HG02610 (cell line): Measurements from ENCODE around the gene GPC6.
"Not testable (repeated sequence)": the region's sequence is repeated elsewhere in the genome, so short reads cannot be mapped to it uniquely, and the experiment has no call there.

ENCODE experiments used
- ATAC-seq: cut with Tn5 transposase; IDR thresholded peaks from one replicate; pipeline ENCODE4 v1.9.1; 2021; ENCODE audit warnings: mild to moderate bottlenecking, moderate library complexity; ENCODE audit not compliant: unreplicated experiment

GPC6 gene

DNA sequence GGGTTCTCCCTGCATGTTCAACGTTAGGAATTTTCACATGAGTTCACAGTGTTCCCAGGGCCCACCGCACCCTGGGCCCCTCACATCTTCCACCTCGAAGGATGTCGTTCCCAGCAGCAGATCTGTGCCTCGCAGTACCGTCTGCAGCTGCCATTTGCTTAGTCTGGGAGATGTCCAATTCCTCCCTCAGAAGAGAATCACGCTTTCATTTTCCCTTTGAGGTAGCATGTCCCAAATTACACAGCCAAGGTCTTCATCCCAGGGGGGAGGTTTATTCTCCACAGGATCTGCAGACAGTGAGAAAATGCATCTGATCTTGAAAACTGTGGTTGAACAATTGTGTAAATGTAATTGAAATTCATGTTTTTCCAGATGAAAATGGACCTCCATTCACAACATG, 1102.7 kb downstream of the GPC6 start:
- ATAC-seq = no peak

DNA sequence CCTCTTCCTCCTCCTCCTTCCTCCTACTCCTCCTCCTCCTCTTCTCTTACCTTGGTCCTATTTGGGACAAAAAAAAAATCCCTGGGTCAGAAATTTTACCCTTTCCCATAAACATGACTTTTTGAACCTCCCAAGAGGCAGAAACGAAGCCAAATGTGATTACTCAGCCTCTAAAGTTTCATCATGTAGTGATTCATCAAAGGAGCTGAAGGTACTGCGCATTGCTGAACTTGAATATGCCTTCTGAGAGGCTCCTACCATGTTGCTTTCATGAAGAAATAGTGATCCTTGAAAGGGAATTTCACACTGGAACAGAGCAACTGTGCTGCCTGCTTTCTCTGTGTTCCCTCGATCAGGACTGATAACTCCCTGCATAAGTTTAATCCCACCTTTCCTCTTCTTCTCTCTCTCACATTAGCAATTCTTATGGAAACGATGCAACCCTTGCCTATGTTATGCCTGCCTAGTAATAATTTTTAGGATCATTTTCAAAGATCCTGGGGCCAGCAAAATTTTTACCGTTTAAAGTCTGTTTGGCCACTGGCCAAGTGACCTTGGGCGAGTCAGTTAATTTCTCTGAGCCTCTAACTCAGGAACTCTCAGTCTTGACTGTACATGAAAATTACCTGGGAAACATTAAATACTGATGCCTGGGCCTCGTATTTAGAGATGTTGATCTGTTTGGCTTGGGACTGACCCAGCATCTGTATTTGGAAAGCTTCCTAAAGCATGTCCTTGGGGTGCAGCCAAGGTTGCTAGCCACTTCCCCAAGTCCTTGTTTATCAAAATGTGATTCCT, 1103.3 kb downstream of the GPC6 start:
- no peak for ATAC-seq

DNA sequence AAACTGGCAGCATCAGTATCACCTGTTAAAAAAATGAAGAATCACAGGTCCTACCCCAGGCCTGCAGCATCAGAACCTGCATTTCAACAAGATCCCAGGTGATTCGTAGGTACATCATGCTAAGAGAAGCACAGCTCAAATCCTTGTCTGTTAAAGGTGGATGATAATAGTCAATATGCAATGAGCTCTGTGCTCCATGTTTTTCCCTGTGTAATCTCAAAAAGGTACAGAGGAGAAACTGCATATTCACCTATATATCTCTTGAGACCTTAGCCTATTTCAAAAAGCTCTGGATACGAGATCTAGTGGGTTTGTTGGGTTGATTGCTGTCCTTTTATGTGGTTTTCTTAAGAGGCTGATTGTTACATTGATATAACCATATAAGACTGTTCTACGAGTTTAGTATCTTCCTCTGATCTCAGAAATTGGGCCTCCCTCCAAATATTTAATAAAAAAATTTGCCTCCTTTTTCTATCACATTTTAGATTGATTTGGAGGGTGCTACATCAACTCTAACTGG, 1104.0 kb downstream of the GPC6 start:
- no peak for ATAC-seq

DNA sequence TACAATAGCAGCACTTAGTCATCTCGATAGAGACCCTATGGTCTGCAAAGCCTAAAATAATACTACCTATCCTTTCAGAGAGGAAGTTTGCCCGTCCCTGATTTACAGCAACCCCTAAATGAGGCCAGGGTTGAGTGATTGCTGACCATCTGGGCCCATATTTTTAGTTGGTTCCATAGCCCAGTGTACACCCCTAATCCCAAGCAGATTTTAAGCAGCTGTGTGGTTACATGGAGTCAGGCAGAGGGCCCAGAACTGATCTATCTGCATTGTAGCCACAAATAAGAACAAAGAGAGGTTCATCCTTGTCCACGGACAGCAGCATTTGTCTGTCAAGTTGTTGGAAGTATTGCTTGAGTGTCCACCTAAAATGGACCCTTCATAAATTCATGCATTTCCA, 1104.7 kb downstream of the GPC6 start:
- ATAC-seq = no peak

DNA sequence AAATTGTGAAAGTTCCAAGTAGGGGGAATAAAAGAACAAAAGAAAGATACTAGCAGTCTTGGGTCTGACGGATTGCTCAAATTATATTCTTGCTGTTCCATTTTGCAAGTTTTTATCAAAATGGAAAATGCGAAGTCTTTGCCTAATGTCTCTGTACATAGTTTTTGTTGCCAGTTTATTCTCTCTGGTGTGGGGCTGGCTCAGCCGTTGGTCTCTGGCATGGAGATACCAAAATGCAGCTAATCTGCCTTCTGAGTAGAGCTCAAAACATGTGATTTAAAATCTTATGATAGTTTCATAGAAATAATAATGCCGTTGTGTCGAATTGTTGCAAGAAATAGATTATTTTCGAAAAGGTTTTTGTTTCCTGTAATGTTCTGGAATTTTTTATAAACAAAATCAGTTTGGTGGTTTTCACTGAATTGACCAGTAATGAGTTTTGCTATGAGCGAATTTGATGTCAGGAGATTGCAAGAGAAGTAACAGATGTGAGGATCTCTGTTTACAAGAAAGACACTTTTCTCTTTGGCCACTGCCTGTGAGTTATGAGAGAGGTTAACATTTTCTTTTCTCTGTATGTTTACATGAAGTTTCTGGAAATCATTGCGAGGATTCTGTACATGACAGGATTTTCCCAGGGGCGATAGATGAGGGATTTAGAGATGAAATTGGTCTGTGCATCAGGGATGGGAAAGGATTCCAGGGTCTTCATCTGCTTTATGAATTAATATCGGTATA, 1105.9 kb downstream of the GPC6 start:
- ATAC-seq = no peak

DNA sequence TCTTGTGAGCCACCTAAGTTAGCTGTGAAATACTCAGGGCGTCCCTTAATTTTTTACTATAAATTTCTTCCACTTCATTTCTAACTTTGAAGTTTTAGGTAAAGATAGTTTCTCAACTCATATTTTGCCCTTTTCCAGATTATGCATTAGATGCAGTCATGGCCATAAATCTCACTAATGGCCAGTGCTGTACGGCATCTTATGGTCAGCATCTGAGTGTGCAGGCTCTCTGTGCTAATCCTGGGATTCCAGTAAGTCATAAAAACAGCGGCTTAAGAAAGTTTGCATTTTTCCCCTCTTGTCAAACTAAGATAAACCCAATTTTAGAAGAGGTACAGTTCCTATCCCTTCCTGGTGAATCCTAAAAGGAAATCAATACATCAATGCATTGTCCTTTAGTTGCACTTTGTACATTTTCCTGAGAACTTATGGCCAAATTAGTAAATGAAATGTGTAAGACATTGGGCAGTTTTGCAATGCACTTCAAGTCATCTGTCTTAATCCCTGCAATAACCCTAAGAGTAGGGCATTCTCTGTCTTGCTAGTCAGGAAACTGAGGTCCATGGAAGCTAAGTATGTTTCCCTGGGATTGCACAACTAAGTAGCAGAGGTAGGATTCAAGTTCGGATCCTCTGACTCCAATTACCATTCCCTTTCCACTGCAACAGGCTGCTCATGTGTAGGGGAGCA, 1106.7 kb downstream of the GPC6 start:
- no peak for ATAC-seq

DNA sequence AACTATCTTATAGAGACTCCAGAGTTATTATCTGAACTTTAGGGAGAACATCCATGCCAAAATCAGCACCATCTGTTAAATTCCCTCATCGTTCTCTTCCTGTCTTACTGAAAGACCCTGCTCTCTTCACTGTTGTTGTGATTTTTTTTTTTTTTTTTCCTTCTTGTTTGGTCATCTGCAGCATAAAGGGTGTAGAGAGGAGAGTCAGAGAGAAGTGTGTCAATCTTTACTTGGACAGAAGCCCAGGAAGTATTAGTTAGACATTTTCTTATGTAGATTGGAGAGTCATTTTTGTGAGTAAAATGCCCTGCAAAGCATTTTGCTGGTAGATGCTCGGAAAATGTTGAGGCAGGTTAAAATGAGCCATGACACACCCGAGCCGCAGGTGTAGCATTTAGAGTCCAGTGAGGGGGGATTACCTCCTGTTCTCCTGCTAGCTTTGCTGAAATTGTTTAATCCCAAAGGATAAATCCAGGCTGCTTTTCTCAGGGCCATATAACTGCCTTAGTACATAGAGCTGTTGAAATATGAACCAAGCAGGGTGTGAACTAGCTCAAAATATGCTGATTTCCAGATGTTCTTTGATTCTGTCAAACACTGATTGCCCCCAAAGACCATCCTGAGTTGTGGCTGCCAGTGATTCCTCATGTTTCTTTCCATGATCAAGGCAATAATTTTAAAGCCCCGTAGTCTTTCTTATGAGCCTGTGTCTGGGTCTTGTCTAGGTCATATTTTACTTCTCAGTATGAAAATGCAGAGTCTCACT, 1109.3 kb downstream of the GPC6 start:
- ATAC-seq = no peak

DNA sequence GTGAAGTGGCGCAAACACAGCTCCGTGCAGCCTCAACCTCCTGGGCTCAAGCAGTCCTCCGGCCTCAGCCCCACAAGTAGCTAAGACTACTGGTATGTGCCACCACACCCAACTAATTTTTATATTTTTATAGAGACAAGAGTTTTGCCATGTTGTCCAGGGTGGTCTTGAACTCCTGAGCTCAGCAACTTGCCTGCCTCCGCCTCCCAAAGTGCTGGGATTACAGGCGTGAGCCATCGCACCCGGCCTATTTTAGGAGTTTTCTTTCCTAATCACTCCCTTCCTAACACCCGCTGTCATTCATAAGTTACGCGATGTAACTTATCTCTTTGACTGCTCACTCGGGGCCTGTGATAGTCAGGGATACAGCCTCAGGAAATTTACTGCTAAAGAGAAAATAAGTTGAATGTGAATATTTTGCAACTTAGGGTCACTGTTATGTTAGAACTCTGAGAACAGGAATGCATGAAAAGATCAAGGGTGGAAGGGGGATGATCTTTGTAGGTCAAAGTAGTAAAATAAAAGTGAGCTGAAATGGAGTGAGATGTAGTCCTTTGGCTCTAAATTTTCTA, 1112.6 kb downstream of the GPC6 start:
- ATAC-seq = no peak

DNA sequence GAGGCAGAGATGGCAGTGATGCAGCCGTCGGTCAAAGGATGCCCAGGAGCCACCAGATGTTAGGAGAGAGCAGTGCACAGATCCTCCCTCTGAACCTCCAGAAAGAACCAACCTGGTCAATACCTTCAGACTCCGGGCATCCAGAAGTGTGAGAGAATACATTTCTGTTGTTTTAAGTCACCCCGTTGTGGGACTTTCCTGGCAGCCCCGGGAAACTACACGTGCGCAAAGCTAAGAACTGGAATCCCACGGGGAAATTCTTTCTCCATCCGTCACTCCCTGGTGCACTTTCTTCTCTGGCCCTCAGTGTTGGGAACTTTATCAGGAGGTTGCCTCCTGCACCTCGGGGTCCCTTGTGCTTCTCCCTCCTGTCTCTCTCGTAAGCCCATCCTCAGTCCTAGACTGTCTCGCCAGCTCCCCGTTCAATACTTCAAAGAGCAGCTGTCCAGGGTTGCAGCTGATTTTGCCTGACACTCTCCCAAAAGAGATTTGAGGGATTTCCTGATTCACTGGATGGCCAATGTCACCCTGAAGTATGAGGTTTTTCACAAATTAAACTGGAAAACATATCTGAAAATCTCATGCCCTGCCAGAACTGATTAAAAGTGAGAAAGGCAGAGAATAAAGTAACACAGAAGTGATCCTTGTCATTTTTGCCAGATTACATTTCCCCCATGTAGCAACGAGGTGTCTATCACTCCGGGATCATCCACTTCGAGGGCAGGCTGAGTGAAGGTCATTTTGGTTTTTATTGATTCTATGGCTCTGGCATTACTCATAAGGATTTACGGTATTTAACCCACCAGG, 1116.0 kb downstream of the GPC6 start:
- no peak for ATAC-seq

DNA sequence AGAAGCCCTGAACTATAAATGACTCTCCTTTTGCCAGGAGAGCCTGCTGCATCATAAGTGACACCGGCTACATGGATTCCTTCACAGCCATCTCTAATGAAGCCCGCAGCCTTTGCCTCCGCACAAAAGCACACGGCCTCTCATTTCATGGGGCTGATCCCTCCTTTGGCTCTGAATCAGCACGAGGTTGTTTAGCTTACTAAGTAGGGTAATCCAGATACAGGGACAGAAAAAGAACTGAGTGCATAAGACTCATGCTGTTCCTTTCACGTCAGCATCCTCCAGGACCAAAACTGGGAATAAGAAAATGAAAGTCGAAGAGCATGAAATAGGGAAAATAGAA, 1116.6 kb downstream of the GPC6 start:
- no peak for ATAC-seq

DNA sequence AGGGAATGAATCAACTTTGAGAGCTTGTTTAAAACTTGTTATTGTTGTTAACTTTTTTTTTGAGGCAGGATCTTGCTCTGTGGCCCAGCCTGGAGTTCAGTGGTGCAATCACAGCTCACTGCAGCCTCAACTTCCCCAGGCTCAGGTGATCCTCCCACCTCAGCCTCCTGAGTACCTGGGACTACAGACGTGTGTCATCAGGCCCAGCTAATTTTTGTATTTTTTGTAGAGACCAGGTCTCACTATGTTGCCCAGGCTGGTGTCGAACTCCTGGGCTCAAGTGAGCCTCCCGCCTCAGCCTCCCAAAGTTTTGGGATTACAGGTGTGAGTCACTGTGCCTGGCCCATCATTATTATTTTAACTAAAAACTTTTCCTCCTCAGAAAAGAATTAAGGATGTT, 1117.1 kb downstream of the GPC6 start:
- not testable (repeated sequence) for ATAC-seq

DNA sequence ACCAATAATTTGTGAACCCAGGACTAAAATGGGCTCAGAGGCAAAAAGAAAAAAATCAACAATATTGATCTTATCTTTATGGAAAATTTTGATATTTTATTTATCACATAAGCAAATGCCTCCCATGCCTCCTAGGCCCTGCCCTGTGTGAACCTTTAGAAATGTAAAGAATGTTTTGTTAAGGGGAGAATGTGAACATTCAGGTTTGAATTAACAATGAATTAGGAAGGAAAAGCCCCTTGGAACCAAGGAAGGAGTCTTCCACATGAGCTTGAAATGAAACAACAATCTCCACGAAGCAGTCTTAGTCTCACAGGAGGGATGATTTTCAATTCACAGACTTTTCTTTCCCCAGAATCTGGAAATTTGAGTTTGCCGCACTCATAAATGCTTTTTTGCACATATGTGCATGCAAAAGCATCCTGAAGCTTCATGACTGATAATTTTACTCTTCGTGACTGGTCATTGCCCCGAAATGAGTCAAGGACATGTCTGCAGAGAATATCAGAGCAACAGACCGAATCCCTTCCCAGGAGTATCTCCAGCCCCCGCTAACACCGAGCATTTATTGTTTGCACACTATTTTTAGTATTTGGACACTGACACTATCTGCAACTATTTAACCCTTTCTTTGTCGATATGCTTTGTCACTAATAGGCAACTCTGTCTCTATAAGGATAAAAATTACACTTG, 1117.7 kb downstream of the GPC6 start:
- ATAC-seq = no peak

DNA sequence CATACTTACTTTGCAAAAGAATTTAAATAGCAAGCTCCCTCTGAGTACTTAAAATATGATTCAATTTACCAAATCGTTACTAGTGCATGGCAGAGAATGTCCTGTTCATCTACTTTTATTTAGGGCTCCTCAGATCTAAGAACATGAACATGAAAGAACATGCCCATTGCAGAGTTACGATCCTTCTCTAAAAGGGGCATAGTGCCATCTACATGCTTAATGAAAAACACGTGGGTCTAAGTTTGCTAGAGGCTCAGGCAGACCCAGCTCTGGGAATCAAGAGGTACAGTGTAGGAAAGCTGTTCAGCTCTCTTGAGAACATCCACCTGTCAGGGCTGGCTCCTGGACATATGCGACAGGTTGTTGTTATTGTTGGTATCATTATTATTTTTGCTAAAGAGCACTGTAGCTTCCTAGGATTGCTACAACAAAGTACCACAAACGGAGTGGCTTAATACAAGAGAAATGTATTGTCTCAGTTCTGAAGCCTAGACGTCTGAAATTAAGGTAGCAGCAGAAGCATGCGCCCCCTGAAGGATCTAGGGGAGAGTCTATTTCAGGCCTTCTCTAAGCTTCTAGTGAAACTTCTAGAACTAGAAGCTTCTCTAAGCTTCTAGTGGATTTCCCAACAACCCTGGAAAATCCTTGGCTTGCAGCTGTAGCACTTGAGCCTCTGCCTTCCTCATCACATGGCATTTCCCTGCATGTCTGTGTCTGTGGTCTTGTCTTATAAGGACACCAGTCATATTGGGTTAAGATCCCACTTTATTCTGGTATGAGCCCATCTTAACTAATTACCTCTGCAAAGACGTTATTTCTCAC, 1119.0 kb downstream of the GPC6 start:
- ATAC-seq = peak; percentile 45

DNA sequence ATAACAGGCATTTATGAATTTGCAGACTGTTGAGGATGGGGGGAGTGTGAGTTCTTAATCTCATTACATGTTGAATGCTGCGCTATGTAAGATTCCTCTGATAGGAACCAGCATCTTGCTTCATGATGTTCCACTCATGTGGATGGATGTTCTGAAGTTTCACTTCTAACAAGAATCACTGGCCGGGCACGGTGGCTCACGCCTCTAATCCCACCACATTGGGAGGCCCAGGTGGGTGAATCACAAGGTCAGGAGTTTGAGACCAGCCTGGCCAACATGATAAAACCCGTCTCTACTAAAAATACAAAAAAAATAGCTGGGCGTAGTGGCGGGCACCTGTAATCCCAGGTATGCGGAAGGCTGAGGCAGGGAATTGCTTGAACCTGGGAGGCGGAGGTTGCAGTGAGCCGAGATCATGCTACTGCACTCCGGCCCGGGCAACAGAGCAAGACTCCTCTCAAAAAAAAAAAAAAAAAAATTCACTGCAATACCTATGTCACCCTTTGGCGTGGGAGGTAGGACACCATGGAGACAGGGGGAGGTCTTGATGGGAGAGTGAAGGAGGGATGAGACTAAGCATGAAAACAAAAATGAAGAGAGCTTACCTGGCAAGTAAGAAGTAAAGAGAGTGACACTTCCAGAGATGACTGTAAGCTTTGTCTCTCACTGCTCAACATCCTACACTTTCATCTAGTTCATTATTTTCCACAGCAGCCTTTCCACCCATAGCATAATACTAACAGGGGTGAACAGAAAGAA, 1119.8 kb downstream of the GPC6 start:
- no peak for ATAC-seq

DNA sequence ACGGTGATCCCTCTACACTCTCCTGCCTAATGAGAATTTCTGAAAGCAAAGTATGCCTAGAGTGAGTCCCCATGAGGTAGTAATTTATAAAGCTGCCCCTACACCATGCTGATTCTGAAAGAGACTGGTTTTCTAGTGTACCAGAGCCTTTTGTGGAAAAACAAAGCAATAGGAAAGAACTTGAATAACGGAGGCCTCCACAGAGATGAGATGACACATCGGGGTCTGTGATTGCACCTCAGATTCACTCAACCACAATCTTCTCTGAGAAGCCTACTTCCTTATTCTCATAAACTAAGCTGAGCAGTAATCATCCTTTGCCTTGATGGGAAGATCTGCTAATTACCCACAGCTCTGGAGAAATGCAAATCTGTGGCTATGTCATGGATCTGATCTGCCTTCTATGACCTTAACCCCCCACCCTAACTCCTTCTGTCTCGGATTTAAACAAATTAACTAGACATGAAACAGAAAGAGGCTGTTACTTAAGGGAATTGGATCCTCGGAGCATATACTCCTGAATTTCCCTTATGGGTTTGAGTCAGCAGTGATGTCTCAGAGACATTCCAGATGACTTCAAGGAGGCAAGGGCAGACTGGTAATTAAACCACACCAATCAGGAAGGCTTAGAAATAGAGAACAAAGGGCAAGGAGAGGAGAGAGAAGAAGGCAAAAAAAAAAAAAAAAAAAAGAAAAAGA, 1124.8 kb downstream of the GPC6 start:
- ATAC-seq = no peak

DNA sequence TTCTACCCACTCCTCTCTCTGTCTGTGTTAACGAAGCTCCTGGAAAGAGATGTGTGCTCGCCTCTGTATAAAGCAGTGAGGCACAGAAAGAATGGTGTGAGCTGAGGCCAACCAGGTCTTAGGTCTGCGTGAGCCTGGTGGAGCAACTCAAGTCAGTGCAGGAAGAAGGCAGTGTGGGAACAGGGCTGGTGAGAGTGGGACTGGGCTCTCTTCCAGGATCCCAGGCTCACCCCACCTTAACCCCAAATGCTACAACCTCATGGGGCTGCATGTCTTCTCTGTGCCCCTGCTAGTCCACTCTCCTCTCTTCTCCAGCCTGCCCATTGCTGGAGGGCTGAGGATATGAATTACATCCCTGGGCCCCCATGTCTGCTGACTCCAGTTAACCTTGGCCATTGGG, 1125.5 kb downstream of the GPC6 start:
- ATAC-seq = no peak

DNA sequence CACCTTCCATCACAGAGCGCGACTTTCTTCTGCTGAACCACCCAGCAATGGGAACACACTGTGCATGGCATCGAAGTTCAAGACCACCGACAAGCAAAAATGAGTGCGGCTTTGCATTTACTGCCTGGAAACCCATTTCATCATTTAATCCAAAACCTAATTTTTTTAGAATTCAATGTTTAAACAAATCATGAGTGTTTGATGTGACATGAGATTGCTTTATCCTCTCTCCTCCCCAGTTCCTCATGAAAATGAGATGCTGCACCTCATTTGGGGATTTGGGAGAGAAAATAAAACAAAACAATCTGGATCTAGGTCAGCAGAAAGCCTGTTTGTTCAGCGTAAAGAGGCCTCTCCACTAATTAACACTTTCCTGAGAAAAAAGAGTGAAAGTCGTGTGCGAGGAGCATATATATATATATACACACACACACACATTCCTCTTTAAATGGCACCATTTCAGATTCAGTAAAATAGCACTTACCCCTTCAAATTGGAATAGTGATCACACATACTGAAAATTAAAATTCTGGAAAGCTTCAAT, 1126.6 kb downstream of the GPC6 start:
- ATAC-seq = no peak
